Neural progenitor cell (in vitro differentiated cells): ENCODE data around the gene SLC9A4.

Experiments used
- EZH2phosphoT487 ChIP-seq: fragments of 200-600 bp; sonication (generic); IDR thresholded peaks from 2 replicates; pipeline ENCODE4 v1.6.1; 2017; ENCODE audit warnings: antibody characterized with exemption
- TF ChIP-seq, protein P1 (sequence below): fragments of 200-600 bp; sonication (generic); IDR thresholded peaks from 2 replicates; pipeline ENCODE4 v1.5.1; 2017; ENCODE audit warnings: antibody characterized with exemption, mild to moderate bottlenecking

DNA sequence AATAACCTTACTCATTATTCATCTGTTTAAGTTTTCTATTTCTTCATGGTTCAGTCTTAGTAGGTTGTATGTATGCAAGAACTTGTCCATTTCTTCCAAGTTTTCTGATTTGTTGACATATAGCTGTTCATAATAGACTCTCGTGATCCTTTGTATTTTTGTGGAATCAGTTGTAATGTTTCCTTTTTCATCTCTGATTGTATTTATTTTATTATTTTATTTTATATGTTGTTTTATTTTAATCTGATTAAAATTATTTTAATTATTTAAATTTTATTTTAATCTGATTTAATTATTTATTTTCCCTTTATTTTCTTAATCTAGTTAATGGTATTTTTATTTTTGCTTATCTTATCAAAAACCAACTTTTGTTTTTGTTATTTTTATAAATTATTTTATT is 102.9 kb downstream of the SLC9A4 start:
- TF ChIP-seq, protein P1, sequence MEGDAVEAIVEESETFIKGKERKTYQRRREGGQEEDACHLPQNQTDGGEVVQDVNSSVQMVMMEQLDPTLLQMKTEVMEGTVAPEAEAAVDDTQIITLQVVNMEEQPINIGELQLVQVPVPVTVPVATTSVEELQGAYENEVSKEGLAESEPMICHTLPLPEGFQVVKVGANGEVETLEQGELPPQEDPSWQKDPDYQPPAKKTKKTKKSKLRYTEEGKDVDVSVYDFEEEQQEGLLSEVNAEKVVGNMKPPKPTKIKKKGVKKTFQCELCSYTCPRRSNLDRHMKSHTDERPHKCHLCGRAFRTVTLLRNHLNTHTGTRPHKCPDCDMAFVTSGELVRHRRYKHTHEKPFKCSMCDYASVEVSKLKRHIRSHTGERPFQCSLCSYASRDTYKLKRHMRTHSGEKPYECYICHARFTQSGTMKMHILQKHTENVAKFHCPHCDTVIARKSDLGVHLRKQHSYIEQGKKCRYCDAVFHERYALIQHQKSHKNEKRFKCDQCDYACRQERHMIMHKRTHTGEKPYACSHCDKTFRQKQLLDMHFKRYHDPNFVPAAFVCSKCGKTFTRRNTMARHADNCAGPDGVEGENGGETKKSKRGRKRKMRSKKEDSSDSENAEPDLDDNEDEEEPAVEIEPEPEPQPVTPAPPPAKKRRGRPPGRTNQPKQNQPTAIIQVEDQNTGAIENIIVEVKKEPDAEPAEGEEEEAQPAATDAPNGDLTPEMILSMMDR = no peak
- no peak for TF ChIP-seq EZH2phosphoT487
